MV-4-11 (cell line): ENCODE results near the gene ROBO2.

ENCODE experiments used
- DNase-seq: peaks from one replicate; lab custom pipeline; 2025; lab: John Stamatoyannopoulos, UW

Gene ROBO2

GRCh38 chr3:77256584-77257503 is 216.9 kb downstream of the ROBO2 start:
- no peak for DNase-seq

GRCh38 chr3:77259694-77260093 is 219.8 kb downstream of the ROBO2 start:
- no peak for DNase-seq

GRCh38 chr3:77262361-77262760 is 222.5 kb downstream of the ROBO2 start:
- no peak for DNase-seq

- no peak for DNase-seq
These were observed 227.7 kb downstream of the ROBO2 start for GRCh38 chr3:77267589-77267988.

- DNase-seq: no peak
These were observed 231.4 kb downstream of the ROBO2 start for GRCh38 chr3:77271306-77271705.

- DNase-seq: no peak
These were observed 231.8 kb downstream of the ROBO2 start for GRCh38 chr3:77271711-77272110.

- DNase-seq: no peak
These were observed 239.4 kb downstream of the ROBO2 start for GRCh38 chr3:77279276-77279675.

GRCh38 chr3:77281721-77282120 is 241.8 kb downstream of the ROBO2 start:
- DNase-seq: no peak

GRCh38 chr3:77283108-77283507 is 243.2 kb downstream of the ROBO2 start:
- DNase-seq: no peak

GRCh38 chr3:77288348-77288747 is 248.4 kb downstream of the ROBO2 start:
- DNase-seq: no peak

- no peak for DNase-seq
These were observed 256.6 kb downstream of the ROBO2 start for GRCh38 chr3:77296527-77296926.

GRCh38 chr3:77298417-77298816 is 258.5 kb downstream of the ROBO2 start:
- DNase-seq: no peak

GRCh38 chr3:77303955-77304699 is 264.2 kb downstream of the ROBO2 start:
- DNase-seq: no peak

GRCh38 chr3:77304700-77305021 is 264.8 kb downstream of the ROBO2 start:
- no peak for DNase-seq

- no peak for DNase-seq
These were observed 269.6 kb downstream of the ROBO2 start for GRCh38 chr3:77309460-77309859.

- no peak for DNase-seq
These were observed 273.9 kb downstream of the ROBO2 start for GRCh38 chr3:77313843-77314242.

- peak; percentile 34 for DNase-seq
These were observed 279.8 kb downstream of the ROBO2 start for GRCh38 chr3:77319711-77320110.

GRCh38 chr3:77320514-77320913 is 280.6 kb downstream of the ROBO2 start:
- DNase-seq: peak; percentile 27

- no peak for DNase-seq
These were observed 281.7 kb downstream of the ROBO2 start for GRCh38 chr3:77321646-77322045.

- DNase-seq: no peak
These were observed 283.7 kb downstream of the ROBO2 start for GRCh38 chr3:77323626-77324025.

GRCh38 chr3:77324105-77324504 is 284.2 kb downstream of the ROBO2 start:
- no peak for DNase-seq

GRCh38 chr3:77325280-77325679 is 285.4 kb downstream of the ROBO2 start:
- no peak for DNase-seq

GRCh38 chr3:77325702-77326101 is 285.8 kb downstream of the ROBO2 start:
- DNase-seq: no peak
